Measurements from ENCODE around the gene MAGI3.
"Not testable (repeated sequence)": the region's sequence is repeated elsewhere in the genome, so short reads cannot be mapped to it uniquely, and the experiment has no call there.

Gene MAGI3

GRCh38 chr1:113692342-113692741, 302.0 kb downstream of the MAGI3 start:
- no peak for DNase-seq (ENCODE audit: low spot score)

GRCh38 chr1:113692824-113693431, 302.6 kb downstream of the MAGI3 start:
- no peak for DNase-seq (ENCODE audit: low spot score)

- no peak for DNase-seq (ENCODE audit: low spot score)
These were observed 304.6 kb downstream of the MAGI3 start for GRCh38 chr1:113694910-113695309.

- no peak for DNase-seq (ENCODE audit: low spot score)
These were observed 311.1 kb downstream of the MAGI3 start for GRCh38 chr1:113701429-113701828.

DNA sequence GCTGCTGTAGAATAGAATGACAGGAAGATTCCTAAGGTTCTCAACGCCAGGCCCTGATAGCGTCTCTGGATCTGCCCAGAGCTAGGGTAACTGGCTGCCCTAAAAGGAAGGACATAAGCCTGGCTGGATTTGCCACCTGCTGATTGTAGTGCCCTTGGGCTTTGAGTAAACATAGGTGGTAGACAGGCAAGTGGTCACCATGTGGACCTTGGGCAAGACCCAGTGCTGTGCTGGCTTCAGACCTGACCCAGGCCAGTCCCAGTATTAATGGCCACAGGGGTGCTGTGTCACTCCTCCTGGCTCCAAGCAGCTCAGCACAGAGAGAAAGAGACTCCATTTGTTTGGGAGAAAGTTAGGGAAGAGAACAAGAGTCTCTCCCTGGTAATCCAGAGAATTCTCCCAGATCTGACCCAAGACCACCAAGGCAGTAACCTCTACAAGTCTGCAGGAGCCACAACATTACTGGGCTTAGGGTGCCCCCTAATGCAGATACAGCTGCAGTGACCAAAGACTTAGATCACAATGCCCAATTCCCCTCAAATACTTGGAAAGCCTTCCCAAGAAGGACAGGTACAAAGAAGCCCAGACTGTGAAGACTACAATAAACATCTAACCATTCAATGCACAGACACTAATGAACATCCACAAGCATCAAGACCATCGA, 324.4 kb downstream of the MAGI3 start:
- DNase-seq (ENCODE audit: low spot score): no peak

GRCh38 chr1:113717506-113717905, 327.2 kb downstream of the MAGI3 start:
- DNase-seq (ENCODE audit: low spot score): not testable (repeated sequence)

DNA sequence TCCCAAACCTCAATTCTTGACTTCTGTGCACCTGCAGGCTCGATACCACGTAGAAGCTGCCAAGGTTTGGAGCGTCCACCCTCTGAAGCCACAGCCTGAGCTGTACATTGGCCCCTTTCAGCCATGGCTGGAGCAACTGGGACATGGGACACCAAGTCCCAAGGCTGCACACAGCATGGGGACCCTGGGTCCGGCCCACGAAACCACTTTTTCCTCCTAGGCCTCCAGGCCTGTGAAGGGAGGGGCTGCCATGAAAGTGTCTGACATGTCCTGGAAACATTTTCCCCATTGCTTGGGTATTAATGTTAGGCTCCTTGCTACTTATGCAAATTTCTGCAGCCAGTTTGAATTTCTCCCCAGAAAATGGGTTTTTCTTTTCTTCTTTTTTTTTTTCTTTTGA, 328.3 kb downstream of the MAGI3 start:
- DNase-seq (ENCODE audit: low spot score): not testable (repeated sequence)

DNA sequence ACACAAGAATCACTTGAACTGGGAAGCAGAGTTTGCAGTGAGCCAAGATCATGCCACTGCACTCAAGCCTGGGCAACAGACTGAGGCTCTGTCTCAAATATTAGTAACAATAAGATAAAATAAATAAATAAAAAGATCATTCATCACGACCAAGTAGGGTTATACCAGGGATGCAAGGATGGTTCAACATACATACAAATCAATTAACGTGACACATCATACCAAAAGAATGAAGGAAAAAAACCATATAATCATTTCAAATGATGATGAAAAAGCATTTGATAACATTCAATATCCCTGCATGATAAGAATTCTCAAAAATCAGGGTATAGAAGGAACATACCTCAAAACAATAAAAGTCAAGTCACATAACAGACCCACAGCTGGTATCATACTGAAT, 330.7 kb downstream of the MAGI3 start:
- no peak for DNase-seq (ENCODE audit: low spot score)

DNA sequence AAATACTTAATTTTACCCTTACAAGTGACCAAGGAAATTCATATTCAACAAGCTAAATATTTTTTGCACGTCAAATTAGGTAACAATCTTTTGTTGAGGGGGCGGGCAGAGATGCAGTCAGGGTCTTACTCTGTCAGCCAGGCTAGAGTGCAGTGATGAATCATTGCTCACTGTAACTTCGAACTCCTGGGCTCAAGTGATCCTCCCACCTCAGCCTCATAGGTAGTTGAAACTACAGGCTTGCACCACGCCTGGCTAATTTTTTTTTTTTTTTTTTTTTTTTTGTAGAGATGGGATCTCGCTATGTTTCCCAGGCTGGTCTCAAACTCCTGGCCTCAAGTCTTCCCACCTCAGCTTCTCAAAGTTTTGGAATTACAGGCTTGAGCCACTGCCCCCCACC, 342.5 kb downstream of the MAGI3 start:
- no peak for DNase-seq (ENCODE audit: low spot score)

DNA sequence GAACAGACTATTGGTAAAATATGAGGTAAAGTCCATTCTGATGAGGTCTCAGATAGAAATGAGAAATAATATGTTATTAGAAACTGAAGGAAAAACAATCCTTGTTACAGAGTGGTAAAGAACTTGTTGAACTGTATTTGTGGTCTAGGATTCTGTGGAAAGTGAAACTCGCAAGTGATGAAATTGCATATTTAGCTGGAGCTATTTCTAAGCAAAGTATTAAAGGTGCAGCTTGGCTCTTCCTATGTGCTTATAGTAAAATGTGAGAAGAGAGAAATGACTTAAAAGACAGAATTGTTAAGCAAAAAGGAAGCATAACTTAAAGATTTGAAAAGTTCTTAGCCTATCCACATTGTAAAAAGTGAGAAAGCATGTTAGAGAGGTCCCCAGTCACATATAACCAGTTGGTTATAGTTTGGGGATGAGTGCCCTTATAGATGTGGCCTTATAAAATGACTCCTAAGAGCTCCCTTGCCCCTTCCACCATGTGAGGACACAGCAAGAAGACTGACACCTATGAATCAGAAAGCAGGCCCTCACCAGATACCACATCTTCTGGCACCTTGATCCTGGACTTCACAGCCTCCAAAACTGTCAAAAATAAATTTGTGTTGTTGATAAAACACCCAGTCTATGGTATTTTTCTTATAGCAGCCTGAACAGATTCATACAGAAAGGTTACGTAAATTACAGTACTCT, 344.2 kb downstream of the MAGI3 start:
- DNase-seq (ENCODE audit: low spot score): no peak
